NCI-H226 (cell line): ENCODE measurements around the gene LIMS2.

Source experiments
- DNase-seq: peaks from one replicate; pipeline ENCODE4 v3.0.0-alpha.2; 2015

The LIMS2 gene

GRCh38 chr2:127673291-127674069 is 1.9 kb downstream of the LIMS2 start:
- DNase-seq = no peak

GRCh38 chr2:127672341-127673224 is 2.7 kb downstream of the LIMS2 start:
- DNase-seq = no peak

- no peak for DNase-seq
Measured at GRCh38 chr2:127671557-127672302, 3.6 kb downstream of the LIMS2 start.

GRCh38 chr2:127670957-127671290 is 4.4 kb downstream of the LIMS2 start:
- DNase-seq = no peak

GRCh38 chr2:127670055-127670956 is 5.0 kb downstream of the LIMS2 start:
- DNase-seq = no peak

GRCh38 chr2:127669056-127669455 is 6.3 kb downstream of the LIMS2 start:
- no peak for DNase-seq

GRCh38 chr2:127665267-127665893 is 9.9 kb downstream of the LIMS2 start:
- DNase-seq = no peak

- no peak for DNase-seq
Measured at GRCh38 chr2:127664895-127665225, 10.5 kb downstream of the LIMS2 start.

- no peak for DNase-seq
Measured at GRCh38 chr2:127664065-127664894, 11.1 kb downstream of the LIMS2 start.

- DNase-seq = no peak
Measured at GRCh38 chr2:127663566-127664064, 11.7 kb downstream of the LIMS2 start.

- DNase-seq = no peak
Measured at GRCh38 chr2:127662937-127663565, 12.3 kb downstream of the LIMS2 start.

- DNase-seq = no peak
Measured at GRCh38 chr2:127661949-127662510, 13.3 kb downstream of the LIMS2 start.

- no peak for DNase-seq
Measured at GRCh38 chr2:127661072-127661649, 14.2 kb downstream of the LIMS2 start.

GRCh38 chr2:127660291-127660578 is 15.1 kb downstream of the LIMS2 start:
- no peak for DNase-seq

GRCh38 chr2:127659408-127660290 is 15.7 kb downstream of the LIMS2 start:
- no peak for DNase-seq

- no peak for DNase-seq
Measured at GRCh38 chr2:127658641-127659407, 16.5 kb downstream of the LIMS2 start.

GRCh38 chr2:127658146-127658545 is 17.2 kb downstream of the LIMS2 start:
- no peak for DNase-seq

GRCh38 chr2:127657232-127657595 is 18.1 kb downstream of the LIMS2 start:
- DNase-seq = no peak
